CD4-positive, alpha-beta T cell treated with Interleukin-21 for 1 hour (primary cell): ENCODE results near the gene ZNF407.

Experiments
- DNase-seq: peaks from one replicate; pipeline ENCODE4 v3.0.0-alpha.2; 2020

ZNF407 gene

GRCh38 chr18:74679006-74679678 lies 81.5 kb downstream of the ZNF407 start:
- no peak for DNase-seq

DNA sequence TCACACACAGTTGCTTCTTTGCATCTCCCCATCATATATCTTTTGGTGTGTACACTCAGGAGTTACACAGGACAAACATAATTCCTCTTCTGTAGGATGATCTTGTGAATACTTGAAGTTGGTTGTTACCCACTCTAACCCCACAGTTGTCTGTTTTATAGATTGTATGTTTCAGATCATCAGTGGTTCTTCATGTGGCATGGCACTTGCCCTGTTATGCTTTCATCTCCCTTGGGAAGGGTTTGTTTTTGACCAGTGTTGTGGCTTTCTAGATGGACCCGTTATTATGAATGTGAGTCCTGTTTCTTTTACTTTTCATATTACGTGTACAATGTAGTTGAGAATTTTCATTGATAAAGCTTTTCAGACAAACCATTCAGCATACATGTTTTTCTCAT lies 82.0 kb downstream of the ZNF407 start:
- DNase-seq: no peak

GRCh38 chr18:74682141-74682990 lies 84.7 kb downstream of the ZNF407 start:
- DNase-seq: no peak

DNA sequence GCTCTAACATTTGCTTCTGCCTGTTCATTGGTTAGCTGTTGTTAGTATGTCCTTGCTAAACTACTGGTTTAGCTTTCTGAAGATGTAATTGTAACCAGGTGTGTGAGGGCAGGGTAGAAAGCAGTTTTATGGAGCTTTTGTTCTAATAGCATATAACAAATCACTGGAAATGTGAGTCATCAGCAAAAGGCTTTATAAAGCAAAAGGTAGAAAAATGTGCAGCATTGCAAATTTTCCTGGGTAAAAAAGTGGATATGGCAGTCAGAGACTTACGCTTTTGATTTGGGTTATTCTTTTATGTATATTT lies 85.3 kb downstream of the ZNF407 start:
- DNase-seq: no peak

DNA sequence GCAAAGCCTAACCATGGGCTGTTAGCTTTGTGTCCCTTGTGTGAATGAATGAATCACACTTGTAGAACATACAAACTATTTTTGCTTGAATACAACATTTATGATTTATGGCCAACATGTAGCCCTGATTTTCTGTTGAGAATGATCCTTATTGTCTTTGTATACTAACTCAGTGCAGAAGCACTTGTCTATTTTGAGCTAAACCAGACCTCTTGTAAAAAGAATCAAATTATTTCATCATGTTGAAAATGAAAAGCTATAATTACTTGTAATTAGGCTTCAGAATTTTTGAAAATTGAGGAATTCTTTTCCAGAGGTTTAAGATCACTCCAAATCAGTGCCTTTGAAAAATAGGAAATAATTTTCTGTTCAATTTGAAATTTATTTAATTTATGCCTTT lies 85.9 kb downstream of the ZNF407 start:
- DNase-seq: no peak

- no peak for DNase-seq
These were observed 91.6 kb downstream of the ZNF407 start for GRCh38 chr18:74689251-74689650.

GRCh38 chr18:74692367-74693013 lies 94.8 kb downstream of the ZNF407 start:
- no peak for DNase-seq

- DNase-seq: no peak
These were observed 96.8 kb downstream of the ZNF407 start for GRCh38 chr18:74694436-74694835.

GRCh38 chr18:74695170-74695569 lies 97.5 kb downstream of the ZNF407 start:
- no peak for DNase-seq

DNA sequence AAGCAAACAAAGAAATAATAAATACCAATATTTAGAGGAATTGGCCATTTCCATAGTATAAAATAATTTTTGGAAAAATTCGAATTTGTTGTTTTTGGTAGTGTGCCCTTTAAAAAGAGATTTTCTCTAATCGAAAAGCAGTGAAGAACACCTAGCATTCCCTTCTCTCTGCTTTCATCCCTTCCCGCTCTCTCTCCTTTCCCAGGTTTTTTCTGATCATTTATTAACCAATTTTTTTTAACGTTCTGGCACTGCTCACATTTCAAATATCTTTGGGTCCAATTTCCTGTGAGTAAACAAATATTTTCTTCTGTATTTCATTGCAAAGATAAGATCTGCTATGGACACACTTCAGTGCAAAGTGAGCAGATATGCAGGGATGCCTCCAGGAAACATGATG lies 101.2 kb downstream of the ZNF407 start:
- DNase-seq: no peak

GRCh38 chr18:74699455-74699854 lies 101.8 kb downstream of the ZNF407 start:
- no peak for DNase-seq

- DNase-seq: no peak
These were observed 105.3 kb downstream of the ZNF407 start for GRCh38 chr18:74702950-74703349.

- no peak for DNase-seq
These were observed 110.5 kb downstream of the ZNF407 start for GRCh38 chr18:74708169-74708568.

DNA sequence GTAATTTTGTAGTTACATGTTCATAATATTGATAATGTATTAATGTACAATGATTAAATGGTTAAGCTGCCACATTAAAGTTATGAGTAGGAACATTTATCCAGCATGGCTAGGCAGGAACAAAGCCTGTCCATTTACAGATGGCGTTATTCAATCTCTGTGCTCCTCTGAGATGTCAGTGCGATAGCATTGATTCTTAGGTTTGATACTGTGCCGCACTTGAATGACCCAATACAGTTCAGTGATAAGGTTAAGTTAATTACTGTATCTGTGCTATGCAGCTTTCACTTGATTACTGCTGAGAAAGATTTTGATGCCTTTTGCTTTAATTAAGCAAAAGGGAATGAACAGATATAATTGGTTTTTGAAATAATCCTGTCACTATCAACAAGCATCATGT lies 111.8 kb downstream of the ZNF407 start:
- no peak for DNase-seq

DNA sequence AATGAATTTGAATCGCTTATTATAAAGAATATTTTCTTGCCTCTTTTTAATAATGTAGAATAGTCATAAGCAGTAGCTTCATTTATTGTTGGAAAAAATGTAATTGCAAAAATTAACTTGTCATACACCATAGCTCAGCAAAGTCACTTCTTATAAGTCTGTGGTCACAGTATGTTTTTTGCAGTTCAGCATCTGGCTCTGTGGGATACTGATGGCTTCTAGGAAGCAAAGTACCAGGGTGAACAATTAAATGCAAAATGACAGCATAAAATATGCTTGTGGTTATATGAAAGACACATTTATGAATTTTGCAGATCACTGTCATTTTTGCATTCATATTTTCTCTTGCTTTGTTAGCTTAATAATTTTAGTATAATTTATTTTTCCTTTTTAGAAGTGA lies 116.5 kb downstream of the ZNF407 start:
- no peak for DNase-seq

DNA sequence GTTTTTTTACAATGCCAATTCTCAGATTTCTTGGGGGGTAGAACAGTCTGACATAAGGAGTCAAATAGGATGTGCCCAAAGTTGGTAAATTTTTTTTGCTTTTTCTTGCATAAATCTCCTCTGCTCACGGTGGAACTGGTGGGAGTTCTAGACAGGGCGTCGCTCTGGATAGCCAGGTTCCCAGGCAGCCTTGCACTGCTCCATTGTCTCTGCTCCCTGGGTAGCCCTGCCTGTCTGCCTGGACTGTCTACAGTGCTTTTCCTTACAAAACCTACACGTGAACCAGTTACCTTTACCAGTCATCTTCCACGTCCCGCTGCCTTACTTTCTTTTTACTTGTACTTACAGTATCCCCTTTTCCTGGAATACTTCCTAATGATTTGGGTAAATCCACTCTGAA lies 117.1 kb downstream of the ZNF407 start:
- DNase-seq: no peak

- DNase-seq: no peak
These were observed 117.6 kb downstream of the ZNF407 start for GRCh38 chr18:74715306-74715705.

DNA sequence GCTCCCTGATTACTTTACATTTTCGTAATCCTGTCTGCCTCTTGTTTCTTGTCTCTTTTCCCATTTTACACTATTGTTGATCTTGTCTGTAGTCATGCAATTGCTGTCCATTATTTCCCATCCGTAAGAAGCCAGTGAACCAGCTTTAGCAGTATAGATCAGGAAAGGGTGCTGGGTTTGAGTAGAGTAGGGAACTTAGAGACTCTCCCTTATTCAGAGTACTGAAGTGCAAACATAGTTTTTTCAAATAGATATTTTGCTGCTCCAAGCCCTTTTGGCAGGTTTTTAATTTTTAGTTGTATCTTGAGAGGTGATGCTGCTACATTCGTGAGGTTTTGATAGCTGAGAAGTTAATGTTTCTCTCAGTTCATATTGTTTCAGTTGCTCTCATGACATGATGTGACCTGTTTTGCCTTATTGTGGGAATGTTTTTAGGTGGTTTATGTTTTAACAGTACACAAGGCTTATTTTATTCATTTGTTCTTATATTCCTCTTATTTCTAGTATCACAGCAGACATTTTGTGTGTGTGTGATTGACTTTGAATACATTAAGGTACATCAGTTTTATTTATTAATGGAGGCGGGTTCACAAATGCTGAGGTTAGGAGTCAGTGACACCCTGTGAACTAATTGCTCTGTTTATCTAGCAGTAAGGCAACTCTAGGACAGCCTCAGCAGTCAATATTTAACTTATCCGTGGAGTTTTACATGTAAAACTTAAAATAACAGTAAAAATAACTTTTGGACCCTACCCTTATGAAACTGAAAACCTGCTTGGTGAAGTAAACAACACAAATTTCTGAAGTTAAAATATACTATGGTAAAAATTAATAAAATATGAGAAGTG lies 118.4 kb downstream of the ZNF407 start:
- DNase-seq: no peak

DNA sequence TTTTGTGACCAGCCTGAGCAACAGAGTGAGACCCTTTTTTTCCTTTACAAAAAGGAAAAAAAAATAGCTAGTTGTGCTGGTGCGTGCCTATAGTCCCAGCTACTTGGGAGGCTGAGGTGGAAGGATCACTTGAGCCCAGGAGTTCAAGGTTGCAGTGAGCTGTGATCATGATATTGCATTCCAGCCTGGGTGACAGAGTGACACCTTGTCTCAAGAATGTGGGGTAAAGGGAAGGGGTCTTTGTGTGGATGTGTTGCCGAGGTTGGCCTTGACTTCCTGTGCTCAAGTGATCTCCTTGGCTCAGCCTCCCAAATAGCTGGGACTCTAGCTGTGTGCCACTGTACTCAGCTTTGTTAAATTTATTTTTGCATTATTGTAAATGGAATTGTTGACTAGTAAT lies 120.6 kb downstream of the ZNF407 start:
- no peak for DNase-seq

GRCh38 chr18:74722237-74722636 lies 124.6 kb downstream of the ZNF407 start:
- no peak for DNase-seq

DNA sequence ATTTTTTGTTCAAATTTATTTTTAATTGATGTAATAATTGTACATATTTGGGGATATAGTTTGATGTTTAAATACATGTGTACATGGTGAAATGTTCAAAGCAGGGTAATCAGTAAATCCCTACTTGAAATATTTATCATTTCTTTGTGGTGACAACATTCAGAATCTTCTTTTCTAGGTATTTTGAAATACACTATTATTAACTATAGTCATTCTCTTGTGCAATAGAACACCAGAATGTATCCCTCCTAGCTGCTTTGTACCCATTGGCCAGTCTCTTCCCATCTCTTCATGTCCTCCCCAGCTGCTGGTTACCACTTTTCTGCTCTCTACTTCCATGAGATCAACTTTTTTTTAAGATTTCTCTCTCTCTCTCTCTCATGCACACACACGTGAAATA lies 126.5 kb downstream of the ZNF407 start:
- DNase-seq: no peak

DNA sequence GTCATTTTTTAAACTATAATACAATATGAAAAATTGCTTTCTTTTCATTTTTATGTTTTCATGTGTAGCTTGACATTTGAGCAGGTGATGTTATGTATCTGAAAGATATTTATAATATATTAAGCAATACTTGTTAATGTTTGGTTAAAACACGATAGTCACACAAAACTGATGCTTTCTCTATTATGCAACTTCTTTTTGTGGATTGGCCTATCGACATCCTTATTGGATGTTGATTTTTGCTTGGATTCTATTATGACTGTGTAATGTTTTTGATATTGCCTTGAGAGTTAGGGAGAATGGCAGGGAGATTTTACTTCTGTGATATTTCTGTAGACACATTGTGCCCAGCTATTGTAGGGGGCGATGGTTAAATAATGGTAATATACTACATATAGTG lies 128.0 kb downstream of the ZNF407 start:
- DNase-seq: no peak

- DNase-seq: no peak
These were observed 130.9 kb downstream of the ZNF407 start for GRCh38 chr18:74728586-74728985.
